ENCODE data around the gene DCAF15.
"Not testable (repeated sequence)": the region's sequence is repeated elsewhere in the genome, so short reads cannot be mapped to it uniquely, and the experiment has no call there.

DNA sequence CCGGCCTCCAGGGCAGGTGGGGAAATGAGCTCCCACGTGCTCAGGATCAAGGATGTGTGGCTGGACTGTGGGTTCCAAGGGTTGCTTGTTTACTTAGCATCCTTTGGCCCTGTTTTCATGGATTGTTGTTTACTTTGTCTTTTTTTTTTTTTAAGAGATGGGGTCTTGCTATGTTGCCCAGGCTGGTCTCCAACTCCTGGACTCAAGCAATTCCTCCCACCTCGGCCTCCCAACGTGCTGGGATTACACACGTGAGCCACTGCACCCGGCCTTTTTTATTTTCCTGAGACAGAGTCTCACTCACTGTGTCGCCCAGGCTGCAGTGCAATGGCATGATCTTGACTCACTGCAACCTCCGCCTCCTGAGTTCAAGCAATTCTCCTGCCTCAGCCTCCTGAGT lies 14.9 kb downstream of the DCAF15 start:
- TF ChIP-seq, protein P1, sequence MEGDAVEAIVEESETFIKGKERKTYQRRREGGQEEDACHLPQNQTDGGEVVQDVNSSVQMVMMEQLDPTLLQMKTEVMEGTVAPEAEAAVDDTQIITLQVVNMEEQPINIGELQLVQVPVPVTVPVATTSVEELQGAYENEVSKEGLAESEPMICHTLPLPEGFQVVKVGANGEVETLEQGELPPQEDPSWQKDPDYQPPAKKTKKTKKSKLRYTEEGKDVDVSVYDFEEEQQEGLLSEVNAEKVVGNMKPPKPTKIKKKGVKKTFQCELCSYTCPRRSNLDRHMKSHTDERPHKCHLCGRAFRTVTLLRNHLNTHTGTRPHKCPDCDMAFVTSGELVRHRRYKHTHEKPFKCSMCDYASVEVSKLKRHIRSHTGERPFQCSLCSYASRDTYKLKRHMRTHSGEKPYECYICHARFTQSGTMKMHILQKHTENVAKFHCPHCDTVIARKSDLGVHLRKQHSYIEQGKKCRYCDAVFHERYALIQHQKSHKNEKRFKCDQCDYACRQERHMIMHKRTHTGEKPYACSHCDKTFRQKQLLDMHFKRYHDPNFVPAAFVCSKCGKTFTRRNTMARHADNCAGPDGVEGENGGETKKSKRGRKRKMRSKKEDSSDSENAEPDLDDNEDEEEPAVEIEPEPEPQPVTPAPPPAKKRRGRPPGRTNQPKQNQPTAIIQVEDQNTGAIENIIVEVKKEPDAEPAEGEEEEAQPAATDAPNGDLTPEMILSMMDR (IDR thresholded peaks at IDR 0.05): not testable (repeated sequence)
- TF ChIP-seq POLR2A, POLR2AphosphoS5, EP300 (IDR thresholded peaks at IDR 0.05): not testable (repeated sequence)
